OCI-LY3 (cell line): ENCODE results near the gene ARHGDIA.

Experiments used
- H2AFZ ChIP-seq: fragments of 200-600, 300-600 bp; shearing (Covaris generic); 2 replicates; pipeline ENCODE4 v1.6.0; 2014; ENCODE audit warnings: antibody characterized with exemption, low read depth, low read length
- H3K27ac ChIP-seq: fragments of 200-600, 300-600 bp; sonication (generic); 2 replicates; pipeline ENCODE4 v1.5.1; 2014; ENCODE audit warnings: mild to moderate bottlenecking, low read length, moderate library complexity, mixed read lengths
- H3K27me3 ChIP-seq: fragments of 200-600, 300-600 bp; sonication (generic); 2 replicates; pipeline ENCODE4 v1.6.1; 2014; ENCODE audit warnings: low read depth, low read length, mixed read lengths
- H3K36me3 ChIP-seq: fragments of 200-600, 300-600 bp; sonication (generic); replicated peaks from 2 replicates; pipeline ENCODE3; 2014; ENCODE audit warnings: low read depth, low read length, mixed read lengths
- H3K4me1 ChIP-seq: fragments of 300-600, 200-600 bp; sonication (generic); 2 replicates; pipeline ENCODE4 v1.6.1; 2014; ENCODE audit warnings: low read length, mixed read lengths
- H3K4me2 ChIP-seq: fragments of 200-600, 300-600 bp; sonication (generic); 2 replicates; pipeline ENCODE4 v1.6.1; 2014; ENCODE audit warnings: low read length, mixed read lengths
- H3K4me3 ChIP-seq: fragments of 300-600, 200-600 bp; sonication (generic); 2 replicates; pipeline ENCODE4 v1.5.1; 2014; ENCODE audit warnings: antibody characterized with exemption, mild to moderate bottlenecking, low read length, moderate library complexity
- H3K79me2 ChIP-seq: fragments of 300-600, 200-600 bp; shearing (Covaris generic); 2 replicates; pipeline ENCODE4 v1.6.1; 2014; ENCODE audit warnings: mild to moderate bottlenecking, low read length, mixed read lengths
- H3K9ac ChIP-seq: fragments of 300-600, 200-600 bp; shearing (Covaris generic); 2 replicates; pipeline ENCODE4 v1.6.0; 2014; ENCODE audit warnings: mild to moderate bottlenecking, low read length, moderate library complexity
- H3K9me3 ChIP-seq: fragments of 200-600, 300-600 bp; shearing (Covaris generic); 2 replicates; pipeline ENCODE4 v1.6.1; 2014; ENCODE audit warnings: low read length, mixed read lengths; ENCODE audit not compliant: insufficient read depth
- H4K20me1 ChIP-seq: fragments of 200-600, 300-600 bp; sonication (generic); 2 replicates; pipeline ENCODE4 v1.6.1; 2016; ENCODE audit warnings: low read length, mixed read lengths; ENCODE audit not compliant: insufficient read depth
- CTCF ChIP-seq: fragments of 200-600, 300-600 bp; sonication (generic); IDR thresholded peaks from 2 replicates; pipeline ENCODE4 v1.5.1; 2014; ENCODE audit warnings: antibody characterized with exemption, low read length, low read depth
- EZH2phosphoT487 ChIP-seq: fragments of 200-600 bp; shearing (Covaris generic); IDR thresholded peaks from 2 replicates; pipeline ENCODE4 v1.6.1; 2018; ENCODE audit warnings: antibody characterized with exemption, mixed run types, low read depth

The ARHGDIA gene

GRCh38 chr17:81833160-81833920 is 37.8 kb downstream of the ARHGDIA start, which contains the start of gene MCRIP1:
Gene MCRIP1 (minus strand): TSS chr17:81833291. CDS start chr17:81824506, 8,785 bp downstream.
- Histone ChIP-seq H3K9me3 (no peaks in the 10 kb centered on the region), H3K9ac (peak within 1 kb of the TSS; percentile 94), H2AFZ (peak within 1 kb of the TSS; percentile 59; the same call in 1 of the 2 replicates), H3K36me3 (no peaks in the 10 kb centered on the region), H3K27ac (peak within 1 kb of the TSS; percentile 78), H3K79me2 (peaks cover 30% of the 10 kb centered on the region), H3K27me3 (no peaks in the 10 kb centered on the region), H3K4me3 (peak within 1 kb of the TSS; percentile 94), H3K4me2 (peak within 1 kb of the TSS; percentile 94), H3K4me1 (peaks cover 16% of the 10 kb centered on the region), H4K20me1 (no peaks in the 10 kb centered on the region)
- TF ChIP-seq CTCF, result no peak
- TF ChIP-seq EZH2phosphoT487, result no peak

- H3K9me3 ChIP-seq, result no peaks in the 10 kb centered on the region
- H3K9ac ChIP-seq, result peak overlapping the region; percentile 94
- H3K27ac ChIP-seq, result peak overlapping the region; percentile 78
- no peaks in the 10 kb centered on the region for H4K20me1 ChIP-seq
- H3K79me2 ChIP-seq, result peaks cover 30% of the 10 kb centered on the region
- peak overlapping the region; percentile 94 for H3K4me3 ChIP-seq
- no peak for TF ChIP-seq CTCF
- no peak for TF ChIP-seq EZH2phosphoT487
- H3K4me2 ChIP-seq, result peak overlapping the region; percentile 90
- H3K27me3 ChIP-seq, result no peaks in the 10 kb centered on the region
- H2AFZ ChIP-seq, result peak overlapping the region; percentile 59; the same call in 1 of the 2 replicates
- H3K4me1 ChIP-seq, result peaks cover 16% of the 10 kb centered on the region
- H3K36me3 ChIP-seq, result no peaks in the 10 kb centered on the region
Measured at GRCh38 chr17:81832608-81833159, 38.5 kb downstream of the ARHGDIA start.

GRCh38 chr17:81831957-81832607 is 39.1 kb downstream of the ARHGDIA start:
- Histone ChIP-seq H3K4me3 (peak overlapping the region; percentile 94), H3K4me1 (peaks cover 16% of the 10 kb centered on the region), H3K27me3 (no peaks in the 10 kb centered on the region), H3K36me3 (no peaks in the 10 kb centered on the region), H3K79me2 (peaks cover 30% of the 10 kb centered on the region), H3K9me3 (no peaks in the 10 kb centered on the region), H3K27ac (peak overlapping the region; percentile 78), H2AFZ (peak overlapping the region; percentile 59; the same call in 1 of the 2 replicates), H4K20me1 (no peaks in the 10 kb centered on the region), H3K4me2 (peak overlapping the region; percentile 90), H3K9ac (peak overlapping the region; percentile 94)
- TF ChIP-seq EZH2phosphoT487 (no peak), CTCF (peak; percentile 13; the same call in 1 of the 2 replicates)

- H3K27me3 ChIP-seq, result no peaks in the 10 kb centered on the region
- peak overlapping the region; percentile 90 for H3K4me2 ChIP-seq
- TF ChIP-seq CTCF, result no peak
- TF ChIP-seq EZH2phosphoT487, result no peak
- H3K4me1 ChIP-seq, result peaks cover 16% of the 10 kb centered on the region
- no peaks in the 10 kb centered on the region for H3K9me3 ChIP-seq
- H2AFZ ChIP-seq, result peak overlapping the region; percentile 29; the same call in 1 of the 2 replicates
- peak overlapping the region; percentile 94 for H3K4me3 ChIP-seq
- H3K27ac ChIP-seq, result peak overlapping the region; percentile 78
- peak overlapping the region; percentile 94 for H3K9ac ChIP-seq
- peaks cover 30% of the 10 kb centered on the region for H3K79me2 ChIP-seq
- no peaks in the 10 kb centered on the region for H3K36me3 ChIP-seq
- no peaks in the 10 kb centered on the region for H4K20me1 ChIP-seq
Measured at GRCh38 chr17:81831563-81831956, 39.6 kb downstream of the ARHGDIA start.
